ENCODE data around the gene ROGDI. TPM values are rescaled to one million over a fixed set of nuclear protein-coding genes. Genes with fewer than 3 reads are reported as not detected.

Gene ROGDI, protein sequence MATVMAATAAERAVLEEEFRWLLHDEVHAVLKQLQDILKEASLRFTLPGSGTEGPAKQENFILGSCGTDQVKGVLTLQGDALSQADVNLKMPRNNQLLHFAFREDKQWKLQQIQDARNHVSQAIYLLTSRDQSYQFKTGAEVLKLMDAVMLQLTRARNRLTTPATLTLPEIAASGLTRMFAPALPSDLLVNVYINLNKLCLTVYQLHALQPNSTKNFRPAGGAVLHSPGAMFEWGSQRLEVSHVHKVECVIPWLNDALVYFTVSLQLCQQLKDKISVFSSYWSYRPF
- 1 to 10 TPM; 6.2 to 6.3 TPM for total RNA-seq

DNA sequence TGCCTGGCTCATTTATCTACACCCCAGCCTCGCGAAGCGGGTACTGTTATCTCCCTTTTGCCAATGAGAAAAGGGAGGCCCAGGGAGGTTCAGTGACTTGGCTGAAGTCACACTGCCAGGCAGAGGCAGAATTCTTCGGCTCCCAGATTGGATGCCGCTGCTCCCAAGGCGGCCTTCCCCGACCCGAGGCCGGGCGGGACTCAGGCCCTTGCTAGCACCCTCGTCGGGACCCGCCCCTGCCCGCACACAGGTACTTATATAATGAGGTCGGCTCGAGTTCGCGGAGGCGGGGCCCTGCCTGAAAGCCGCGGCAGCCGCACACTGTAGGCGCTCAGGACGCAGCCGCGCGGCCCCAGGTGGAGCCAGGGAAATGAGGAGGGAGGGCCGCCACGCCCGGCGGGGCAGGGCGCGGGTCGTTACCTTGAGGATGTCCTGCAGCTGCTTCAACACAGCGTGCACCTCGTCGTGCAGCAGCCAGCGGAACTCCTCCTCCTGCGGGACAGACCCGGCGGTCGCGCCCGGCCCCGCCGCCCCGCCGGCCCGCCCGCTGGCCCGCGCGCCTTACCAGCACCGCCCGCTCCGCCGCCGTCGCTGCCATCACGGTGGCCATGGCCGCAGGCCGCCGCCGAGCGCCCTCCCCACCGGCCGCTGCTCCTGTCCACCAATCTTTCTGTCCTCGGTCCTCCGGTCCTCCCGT is at the start of gene ROGDI:
Gene ROGDI, minus strand, starts transcription at position 672 of the 697 bp plus-strand sequence. Its CDS starts 62 bp downstream, at position 610.
- POLR2A ChIA-PET: interaction anchor here (1.5 kb wide), 2 partner anchors 33 to 68 kb away, joined by 3 to 5 read pairs; partner anchors contain the start of genes ANKS3 and DNAAF8
- intact Hi-C loops (cut with micrococcal nuclease): loop anchor here (1.0 to 2.0 kb wide), 4 partner anchors 34 to 109 kb away; partner anchors contain the start of genes ANKS3, DNAAF8, GLYR1 and NUDT16L1

GRCh38 chr16:4850211-4850610 is 47.8 kb upstream of the ROGDI start:
- H3K9me3 Mint-ChIP-seq: no peaks in the 10 kb centered on the region
- DNase-seq: no peak
- peaks cover 20% of the 10 kb centered on the region for H3K36me3 Mint-ChIP-seq
- POLR2A ChIA-PET: no interaction called here
- no peak overlapping the region for H3K4me3 Mint-ChIP-seq
- no peaks in the 10 kb centered on the region for H3K27me3 Mint-ChIP-seq
- intact Hi-C loops (cut with micrococcal nuclease): no loop called here
- CTCF ChIA-PET: no interaction called here
- no peak overlapping the region for H3K27ac Mint-ChIP-seq
- peaks cover 49% of the 10 kb centered on the region for H3K4me1 Mint-ChIP-seq (ENCODE audit: low read depth)

More for the DNA sequence above, at the start of gene ROGDI:
- Mint-ChIP-seq H3K36me3 (peaks cover 6% of the 10 kb centered on the region), H3K4me3 (peak within 1 kb of the TSS; percentile 75), H3K4me1 (ENCODE audit: low read depth) (peaks cover 9% of the 10 kb centered on the region), H3K27me3 (no peaks in the 10 kb centered on the region), H3K9me3 (no peaks in the 10 kb centered on the region), H3K27ac (peak within 1 kb of the TSS; percentile 38)
- CTCF ChIA-PET: interaction anchor here (0.6 to 1.9 kb wide), 4 partner anchors 10 to 68 kb away, joined by 3 to 4 read pairs (median 4); partner anchors contain the start of genes ANKS3 and DNAAF8
- peak; percentile 83 for DNase-seq

DNA sequence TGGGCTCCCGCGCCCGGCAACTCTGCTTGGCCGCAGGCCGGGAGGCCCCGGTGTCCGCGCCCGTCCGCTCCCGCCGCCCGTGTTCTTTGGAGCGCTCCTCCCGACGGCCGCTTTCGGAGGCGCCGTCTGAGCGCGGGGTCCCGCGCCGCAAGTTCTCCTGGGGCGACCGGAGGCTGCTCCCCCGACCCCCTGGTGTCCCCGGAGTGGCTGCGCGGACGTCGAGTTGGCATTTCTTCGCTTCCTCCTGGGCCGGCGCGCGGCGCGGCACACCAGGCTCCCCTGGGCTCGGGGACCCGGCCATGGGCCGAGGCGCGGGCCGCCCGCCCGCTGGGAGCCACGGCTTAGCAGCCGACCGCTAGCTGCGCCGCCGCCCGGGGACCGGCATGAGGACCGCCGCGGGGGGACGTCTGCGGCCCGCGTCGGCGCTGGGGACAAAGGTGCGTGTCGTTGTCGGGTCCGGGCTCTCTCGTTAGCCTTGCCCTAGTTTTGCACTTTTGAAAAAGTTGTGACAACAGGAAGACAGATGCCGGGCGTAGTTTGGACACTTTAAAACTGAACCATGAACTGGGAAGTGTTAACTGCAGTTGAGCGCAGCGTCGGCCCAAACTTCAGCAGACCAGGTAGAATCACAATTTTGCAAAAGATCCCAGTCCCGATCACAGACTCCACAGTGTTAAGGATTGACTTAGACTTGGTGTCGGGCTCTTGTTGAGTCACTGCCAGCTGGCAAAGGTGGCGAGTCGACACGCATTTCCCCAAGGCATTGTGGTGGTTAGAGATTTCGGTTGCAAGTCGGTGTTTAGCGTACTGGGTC is 45.5 kb upstream of the ROGDI start:
- peak; percentile 54 for DNase-seq
- CTCF ChIA-PET: interaction anchor here (1.3 kb wide), 1 partner anchor 108 kb away, joined by 3 read pairs; no protein-coding TSS in a partner anchor
- H3K36me3 Mint-ChIP-seq: peaks cover 20% of the 10 kb centered on the region
- no peaks in the 10 kb centered on the region for H3K27me3 Mint-ChIP-seq
- POLR2A ChIA-PET: no interaction called here
- intact Hi-C loops (cut with micrococcal nuclease): loop anchor here (1.0 to 5.0 kb wide), 3 partner anchors 46 to 249 kb away; partner anchors contain the start of genes EEF2KMT and ROGDI
- H3K27ac Mint-ChIP-seq: peak overlapping the region; percentile 79
- H3K4me3 Mint-ChIP-seq: peak overlapping the region; percentile 90
- no peaks in the 10 kb centered on the region for H3K9me3 Mint-ChIP-seq
- H3K4me1 Mint-ChIP-seq (ENCODE audit: low read depth): peaks cover 54% of the 10 kb centered on the region

- Mint-ChIP-seq H3K27ac (peak within 1 kb of the TSS; percentile 79), H3K4me1 (ENCODE audit: low read depth) (peaks cover 52% of the 10 kb centered on the region), H3K36me3 (peaks cover 20% of the 10 kb centered on the region), H3K9me3 (no peaks in the 10 kb centered on the region), H3K27me3 (no peaks in the 10 kb centered on the region), H3K4me3 (peak within 1 kb of the TSS; percentile 90)
- ChIA-PET CTCF (no interaction called here), POLR2A (interaction anchor here (0.7 kb wide), 1 partner anchor 113 kb away, joined by 3 read pairs; the partner anchor contains the start of gene DNAAF8)
- intact Hi-C loops (cut with micrococcal nuclease): loop anchor here (1.0 to 5.0 kb wide), 3 partner anchors 45 to 250 kb away; partner anchors contain the start of genes EEF2KMT and ROGDI
- DNase-seq: peak; percentile 100
Measured at GRCh38 chr16:4846901-4847773, 44.7 kb upstream of the ROGDI start, which contains the start of the genes GLYR1 and UBN1. TSS of gene GLYR1 (minus strand) at chr16:4847288. CDS start at chr16:4847265, 23 bp downstream. TSS of gene UBN1 (plus strand) at chr16:4847481. CDS start at chr16:4852918, 5,437 bp downstream.

DNA sequence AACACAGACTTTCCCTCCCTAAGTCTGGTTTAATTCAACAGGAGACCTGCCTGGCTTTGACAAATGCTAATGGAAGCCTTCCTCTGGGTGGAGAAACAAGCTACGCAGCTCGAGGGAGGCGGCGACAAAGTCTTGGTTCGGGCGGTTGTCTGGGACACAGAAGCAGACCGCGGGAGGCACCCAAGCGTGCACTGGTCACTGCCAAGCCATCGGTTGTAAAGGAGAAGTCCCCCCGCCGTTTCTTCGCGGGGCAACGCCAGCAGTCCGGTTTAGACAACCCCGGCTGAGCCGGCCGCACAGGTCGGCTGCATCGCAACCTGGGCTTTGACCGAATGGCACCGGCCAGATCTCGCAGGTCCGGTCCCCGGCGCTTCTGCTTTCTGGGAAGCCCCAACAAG is 44.1 kb upstream of the ROGDI start:
- peaks cover 47% of the 10 kb centered on the region for H3K4me1 Mint-ChIP-seq (ENCODE audit: low read depth)
- no peaks in the 10 kb centered on the region for H3K9me3 Mint-ChIP-seq
- peak overlapping the region; percentile 75 for H3K27ac Mint-ChIP-seq
- H3K4me3 Mint-ChIP-seq: peak overlapping the region; percentile 86
- POLR2A ChIA-PET: interaction anchor here (0.7 kb wide), 1 partner anchor 112 kb away, joined by 3 read pairs; the partner anchor contains the start of gene DNAAF8
- CTCF ChIA-PET: interaction anchor here (1.3 kb wide), 1 partner anchor 12 kb away, joined by 3 read pairs; no protein-coding TSS in a partner anchor
- intact Hi-C loops (cut with micrococcal nuclease): loop anchor here (5.0 kb wide), 1 partner anchor 251 kb away; the partner anchor contains the start of gene EEF2KMT
- H3K36me3 Mint-ChIP-seq: peaks cover 20% of the 10 kb centered on the region
- DNase-seq: peak; percentile 36
- no peaks in the 10 kb centered on the region for H3K27me3 Mint-ChIP-seq

GRCh38 chr16:4840984-4841383 is 38.6 kb upstream of the ROGDI start:
- H3K4me1 Mint-ChIP-seq (ENCODE audit: low read depth): peaks cover 15% of the 10 kb centered on the region
- CTCF ChIA-PET: no interaction called here
- no peaks in the 10 kb centered on the region for H3K27me3 Mint-ChIP-seq
- no peak overlapping the region for H3K4me3 Mint-ChIP-seq
- POLR2A ChIA-PET: no interaction called here
- H3K27ac Mint-ChIP-seq: no peak overlapping the region
- peaks cover 53% of the 10 kb centered on the region for H3K36me3 Mint-ChIP-seq
- DNase-seq: no peak
- intact Hi-C loops (cut with micrococcal nuclease): no loop called here
- no peaks in the 10 kb centered on the region for H3K9me3 Mint-ChIP-seq

GRCh38 chr16:4839942-4840341 is 37.5 kb upstream of the ROGDI start:
- Mint-ChIP-seq H3K27ac (no peak overlapping the region), H3K4me1 (ENCODE audit: low read depth) (peaks cover 6% of the 10 kb centered on the region), H3K4me3 (no peak overlapping the region), H3K36me3 (peaks cover 47% of the 10 kb centered on the region), H3K27me3 (no peaks in the 10 kb centered on the region), H3K9me3 (no peaks in the 10 kb centered on the region)
- intact Hi-C loops (cut with micrococcal nuclease): no loop called here
- POLR2A ChIA-PET: no interaction called here
- CTCF ChIA-PET: no interaction called here
- no peak for DNase-seq

- DNase-seq: no peak
- Mint-ChIP-seq H3K9me3 (no peaks in the 10 kb centered on the region), H3K4me3 (no peak overlapping the region), H3K36me3 (peaks cover 36% of the 10 kb centered on the region), H3K27me3 (no peaks in the 10 kb centered on the region), H3K27ac (no peak overlapping the region), H3K4me1 (ENCODE audit: low read depth) (peaks cover 15% of the 10 kb centered on the region)
- ChIA-PET CTCF (no interaction called here), POLR2A (no interaction called here)
- intact Hi-C loops (cut with micrococcal nuclease): no loop called here
Measured at GRCh38 chr16:4837733-4838501, 35.5 kb upstream of the ROGDI start.

GRCh38 chr16:4836727-4837126 is 34.3 kb upstream of the ROGDI start:
- CTCF ChIA-PET: no interaction called here
- H3K9me3 Mint-ChIP-seq: no peaks in the 10 kb centered on the region
- H3K4me1 Mint-ChIP-seq (ENCODE audit: low read depth): peaks cover 15% of the 10 kb centered on the region
- POLR2A ChIA-PET: no interaction called here
- no peak overlapping the region for H3K27ac Mint-ChIP-seq
- no peak for DNase-seq
- H3K4me3 Mint-ChIP-seq: no peak overlapping the region
- intact Hi-C loops (cut with micrococcal nuclease): no loop called here
- H3K27me3 Mint-ChIP-seq: no peaks in the 10 kb centered on the region
- H3K36me3 Mint-ChIP-seq: peaks cover 45% of the 10 kb centered on the region

GRCh38 chr16:4833584-4833983 is 31.2 kb upstream of the ROGDI start:
- DNase-seq: no peak
- H3K36me3 Mint-ChIP-seq: peaks cover 43% of the 10 kb centered on the region
- POLR2A ChIA-PET: no interaction called here
- CTCF ChIA-PET: no interaction called here
- H3K27ac Mint-ChIP-seq: no peak overlapping the region
- intact Hi-C loops (cut with micrococcal nuclease): no loop called here
- peaks cover 12% of the 10 kb centered on the region for H3K4me1 Mint-ChIP-seq (ENCODE audit: low read depth)
- no peaks in the 10 kb centered on the region for H3K27me3 Mint-ChIP-seq
- no peaks in the 10 kb centered on the region for H3K9me3 Mint-ChIP-seq
- H3K4me3 Mint-ChIP-seq: no peak overlapping the region
